Keratinocyte (primary cell): Measurements from ENCODE around the gene CHEK2. TPM values are rescaled to one million over a fixed set of nuclear protein-coding genes. Genes with fewer than 3 reads are reported as not detected.

ENCODE experiments used
- DNase-seq: peaks from one replicate; pipeline ENCODE4 v3.0.0-alpha.2; 2011; ENCODE audit warnings: low read depth, missing footprints, low spot score
- FAIRE-seq: peaks from 2 replicates; lab custom pipeline; 2011; peaks lifted over from hg19 to GRCh38; lab: Jason Lieb, UNC
- H2AFZ ChIP-seq: 2 replicates; pipeline ENCODE4 v1.6.0; 2012; ENCODE audit warnings: low read length, control low read depth, inconsistent platforms; ENCODE audit not compliant: control insufficient read depth
- H3K27ac ChIP-seq: 2 replicates; pipeline ENCODE4 v1.5.1; 2011; ENCODE audit warnings: low read length; ENCODE audit not compliant: control insufficient read depth, insufficient read depth
- H3K27me3 ChIP-seq: 3 replicates; pipeline ENCODE4 v1.6.0; 2011; ENCODE audit warnings: low read length; ENCODE audit not compliant: control insufficient read depth, insufficient read depth; ENCODE audit errors: extremely low read depth
- H3K36me3 ChIP-seq, 2 experiments: 2 replicates in 1 of 2; 3 replicates in 1 of 2; pipeline ENCODE4 v1.5.1; 2011; ENCODE audit warnings: low read length in 2 of 2, mild to moderate bottlenecking in 1 of 2; ENCODE audit not compliant: control insufficient read depth in 2 of 2, insufficient read depth in 2 of 2; ENCODE audit errors: extremely low read depth in 1 of 2
- H3K4me1 ChIP-seq: 3 replicates; pipeline ENCODE4 v1.5.1; 2011; ENCODE audit warnings: low read length; ENCODE audit not compliant: control insufficient read depth, insufficient read depth; ENCODE audit errors: extremely low read depth
- H3K4me2 ChIP-seq: 3 replicates; pipeline ENCODE4 v1.6.0; 2011; ENCODE audit warnings: low read depth, low read length; ENCODE audit not compliant: control insufficient read depth, insufficient read depth; ENCODE audit errors: extremely low read depth
- H3K4me3 ChIP-seq, 3 experiments: fragments of 200-600 bp in 1 of 3; sonication (generic) in 1 of 3; 2 replicates in 2 of 3; 3 replicates in 1 of 3; pipeline ENCODE4 v1.5.1; 2011 to 2016; ENCODE audit warnings: low read length in 3 of 3, mild to moderate bottlenecking in 3 of 3, control low read depth in 2 of 3, inconsistent platforms in 1 of 3, low read depth in 1 of 3, mixed read lengths in 1 of 3, mixed run types in 1 of 3, moderate library complexity in 1 of 3; ENCODE audit not compliant: control insufficient read depth in 2 of 3, insufficient read depth in 2 of 3; ENCODE audit errors: extremely low read depth in 1 of 3
- H3K79me2 ChIP-seq: 2 replicates; pipeline ENCODE4 v1.6.0; 2012; ENCODE audit warnings: low read length; ENCODE audit not compliant: control insufficient read depth, insufficient read depth
- H3K9ac ChIP-seq: 3 replicates; pipeline ENCODE4 v1.6.0; 2011; ENCODE audit warnings: low read length; ENCODE audit not compliant: control insufficient read depth, insufficient read depth; ENCODE audit errors: extremely low read depth
- H3K9me1 ChIP-seq: 3 replicates; pipeline ENCODE4 v1.6.0; 2011; ENCODE audit warnings: low read length; ENCODE audit not compliant: control insufficient read depth, insufficient read depth; ENCODE audit errors: extremely low read depth
- H3K9me3 ChIP-seq: 2 replicates; pipeline ENCODE4 v1.5.1; 2012; ENCODE audit warnings: low read depth, low read length; ENCODE audit not compliant: control insufficient read depth
- H4K20me1 ChIP-seq: 3 replicates; pipeline ENCODE4 v1.6.0; 2011; ENCODE audit warnings: low read length; ENCODE audit not compliant: control insufficient read depth, insufficient read depth; ENCODE audit errors: extremely low read depth
- EZH2 ChIP-seq: IDR thresholded peaks from one replicate; pipeline ENCODE4 v1.6.1; 2012; ENCODE audit warnings: inconsistent platforms, mild to moderate bottlenecking, low read length, moderate library complexity
- dilution Hi-C: fragments of 300-500 bp; cut with MboI; formaldehyde crosslinking; loops from one replicate; pipeline ENCODE4 v1.7.0; 2020; ENCODE audit warnings: low sequenced_read_pairs; ENCODE audit not compliant: extremely low pct_ligation_motif_present
- polyA plus RNA-seq, 5 experiments: library from polyadenylated mRNA; depleted of rRNA in 3 of 5; stranded (reverse) in 3 of 5; stranded (forward) in 1 of 5; unstranded in 1 of 5; fragments of >200 nt; gene quantifications; 1 replicate in 1 of 5; 2 replicates in 3 of 5; 3 replicates in 1 of 5; pipeline versions ENCODE4 v1.2.1 to v1.2.3, GENCODE V29; 2011 to 2012; ENCODE audit warnings: missing spikeins in 2 of 5, low read depth in 1 of 5, low replicate concordance in 1 of 5
- TF ChIP-seq, protein P1 (sequence below), 3 experiments: IDR thresholded peaks in 1 of 3; conservative IDR thresholded peaks in 1 of 3; optimal IDR thresholded peaks in 1 of 3; 2 replicates in 2 of 3; 3 replicates in 1 of 3; pipeline versions ENCODE3 to v1.5.1; 2011; ENCODE audit warnings: low read length in 3 of 3, mild to moderate bottlenecking in 3 of 3, moderate library complexity in 2 of 3, control low read depth in 1 of 3, inconsistent platforms in 1 of 3; ENCODE audit not compliant: insufficient read depth in 2 of 3; ENCODE audit errors: extremely low read depth in 1 of 3

The CHEK2 gene
- polyA plus RNA-seq, 1 donor (not counting 4 experiments of a cell fraction or from before 2014, with no cell fraction given) = 28.2 TPM

DNA sequence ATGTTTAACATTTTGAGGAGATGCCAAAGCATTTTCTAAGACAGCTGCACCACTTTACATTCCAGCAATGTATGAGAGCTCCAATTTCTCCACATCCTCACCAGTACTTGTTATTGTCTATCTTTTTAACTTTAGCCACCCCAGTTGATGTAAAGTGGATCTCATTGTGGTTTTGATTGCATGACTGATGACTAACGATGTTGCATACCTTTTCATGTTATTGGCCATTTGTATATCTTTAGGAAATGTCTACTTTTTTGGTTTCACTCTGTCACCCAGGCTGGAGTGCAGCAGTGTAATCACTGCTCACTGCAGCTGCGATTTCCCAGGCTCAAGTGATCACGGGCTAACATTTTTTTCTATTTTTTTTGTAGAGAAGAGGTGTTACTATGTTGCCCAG is 70.9 kb downstream of the CHEK2 start:
- Histone ChIP-seq H3K9me3 (peaks cover 2% of the 10 kb centered on the region), H3K79me2 (no peaks in the 10 kb centered on the region), H3K4me3 (no peak overlapping the region), H3K36me3 (no peaks in the 10 kb centered on the region), H3K27me3 (peaks cover 17% of the 10 kb centered on the region), H2AFZ (no peak overlapping the region), H4K20me1 (no peaks in the 10 kb centered on the region), H3K4me2 (no peak overlapping the region), H3K9me1 (no peaks in the 10 kb centered on the region), H3K9ac (no peak overlapping the region), H3K27ac (no peak overlapping the region), H3K4me1 (no peaks in the 10 kb centered on the region)
- FAIRE-seq (no peak), DNase-seq (no peak)
- no peak for TF ChIP-seq EZH2
- TF ChIP-seq, protein P1, sequence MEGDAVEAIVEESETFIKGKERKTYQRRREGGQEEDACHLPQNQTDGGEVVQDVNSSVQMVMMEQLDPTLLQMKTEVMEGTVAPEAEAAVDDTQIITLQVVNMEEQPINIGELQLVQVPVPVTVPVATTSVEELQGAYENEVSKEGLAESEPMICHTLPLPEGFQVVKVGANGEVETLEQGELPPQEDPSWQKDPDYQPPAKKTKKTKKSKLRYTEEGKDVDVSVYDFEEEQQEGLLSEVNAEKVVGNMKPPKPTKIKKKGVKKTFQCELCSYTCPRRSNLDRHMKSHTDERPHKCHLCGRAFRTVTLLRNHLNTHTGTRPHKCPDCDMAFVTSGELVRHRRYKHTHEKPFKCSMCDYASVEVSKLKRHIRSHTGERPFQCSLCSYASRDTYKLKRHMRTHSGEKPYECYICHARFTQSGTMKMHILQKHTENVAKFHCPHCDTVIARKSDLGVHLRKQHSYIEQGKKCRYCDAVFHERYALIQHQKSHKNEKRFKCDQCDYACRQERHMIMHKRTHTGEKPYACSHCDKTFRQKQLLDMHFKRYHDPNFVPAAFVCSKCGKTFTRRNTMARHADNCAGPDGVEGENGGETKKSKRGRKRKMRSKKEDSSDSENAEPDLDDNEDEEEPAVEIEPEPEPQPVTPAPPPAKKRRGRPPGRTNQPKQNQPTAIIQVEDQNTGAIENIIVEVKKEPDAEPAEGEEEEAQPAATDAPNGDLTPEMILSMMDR (optimal IDR thresholded peaks at IDR 0.05 in 1 of 3, IDR thresholded peaks at IDR 0.05 in 1 of 3, conservative IDR thresholded peaks at IDR 0.05 in 1 of 3; ENCODE audit: extremely low read depth in 1 of 3, insufficient read depth in 2 of 3, low read length in 3 of 3) = no peak
- dilution Hi-C loops = no loop called here

DNA sequence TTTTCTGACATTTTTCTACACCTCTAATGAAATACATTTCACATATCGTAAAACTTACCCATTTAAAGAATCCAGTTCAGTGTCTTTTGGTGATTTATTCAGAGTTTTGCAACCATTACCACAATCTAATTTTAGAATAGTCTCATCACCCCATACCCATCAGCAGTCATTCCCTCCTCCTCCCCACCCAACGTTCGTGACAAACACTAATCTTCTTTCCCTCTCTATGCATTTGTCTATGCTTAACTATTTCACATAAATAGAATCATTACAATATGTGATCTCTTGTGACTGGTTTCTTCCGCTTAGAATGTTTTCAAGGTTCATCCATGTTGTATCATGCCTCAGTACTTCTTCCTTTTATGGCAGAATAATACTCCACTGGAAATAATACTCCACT is 71.5 kb downstream of the CHEK2 start:
- dilution Hi-C loops = no loop called here
- Histone ChIP-seq H3K9me3 (peaks cover 2% of the 10 kb centered on the region), H3K9ac (no peak overlapping the region), H3K36me3 (no peaks in the 10 kb centered on the region), H3K4me3 (no peak overlapping the region), H3K27me3 (peaks cover 11% of the 10 kb centered on the region), H3K4me2 (no peak overlapping the region), H3K79me2 (no peaks in the 10 kb centered on the region), H4K20me1 (no peaks in the 10 kb centered on the region), H2AFZ (no peak overlapping the region), H3K9me1 (no peaks in the 10 kb centered on the region), H3K27ac (no peak overlapping the region), H3K4me1 (no peaks in the 10 kb centered on the region)
- TF ChIP-seq, protein P1 (optimal IDR thresholded peaks at IDR 0.05 in 1 of 3, IDR thresholded peaks at IDR 0.05 in 1 of 3, conservative IDR thresholded peaks at IDR 0.05 in 1 of 3; ENCODE audit: extremely low read depth in 1 of 3, insufficient read depth in 2 of 3, low read length in 3 of 3) = no peak
- TF ChIP-seq EZH2 = no peak
- FAIRE-seq (no peak), DNase-seq (no peak)
